ENCODE results near the gene DOCK6.

DOCK6 gene

DNA sequence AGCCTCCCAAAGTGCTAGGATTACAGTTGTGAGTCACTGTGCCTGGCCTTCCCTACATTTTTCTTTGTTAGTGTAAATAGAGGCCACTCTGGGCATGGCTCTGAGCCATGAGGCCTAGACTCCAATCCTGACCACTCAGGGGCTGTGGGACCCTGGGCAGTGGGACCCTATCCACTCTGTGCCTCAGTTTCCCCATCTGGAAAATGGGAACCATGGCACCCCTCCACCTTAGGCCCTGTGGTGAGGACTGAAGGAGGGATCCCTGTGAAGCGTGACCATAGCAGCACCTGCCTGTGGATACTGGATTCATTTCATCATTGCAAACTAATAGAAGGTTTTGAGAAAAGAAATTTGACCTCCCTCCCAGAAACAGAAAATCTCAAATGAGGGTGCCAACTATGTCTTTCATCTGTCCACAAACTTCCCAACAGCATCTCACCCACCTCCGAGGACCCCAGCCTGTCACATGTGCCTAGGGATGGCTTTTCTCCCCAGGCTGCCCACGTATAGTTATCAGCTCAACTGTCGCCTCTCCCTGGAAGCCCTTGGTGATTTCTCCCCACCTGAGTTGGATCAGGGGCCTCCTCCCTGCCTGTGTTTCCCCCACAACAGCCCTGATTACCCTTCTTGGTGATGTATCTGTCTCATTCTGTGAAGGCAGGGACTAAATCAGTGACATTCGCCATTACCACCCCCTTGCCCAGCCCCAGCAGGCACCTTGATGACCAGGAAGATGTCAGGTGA, 17.3 kb downstream of the DOCK6 start:
- DNase-seq (ENCODE audit: low read depth) = no peak
- H3K4me3 ChIP-seq (ENCODE audit: control insufficient read depth, low read depth, low read length) = no peak overlapping the region
- TF ChIP-seq, protein P1, sequence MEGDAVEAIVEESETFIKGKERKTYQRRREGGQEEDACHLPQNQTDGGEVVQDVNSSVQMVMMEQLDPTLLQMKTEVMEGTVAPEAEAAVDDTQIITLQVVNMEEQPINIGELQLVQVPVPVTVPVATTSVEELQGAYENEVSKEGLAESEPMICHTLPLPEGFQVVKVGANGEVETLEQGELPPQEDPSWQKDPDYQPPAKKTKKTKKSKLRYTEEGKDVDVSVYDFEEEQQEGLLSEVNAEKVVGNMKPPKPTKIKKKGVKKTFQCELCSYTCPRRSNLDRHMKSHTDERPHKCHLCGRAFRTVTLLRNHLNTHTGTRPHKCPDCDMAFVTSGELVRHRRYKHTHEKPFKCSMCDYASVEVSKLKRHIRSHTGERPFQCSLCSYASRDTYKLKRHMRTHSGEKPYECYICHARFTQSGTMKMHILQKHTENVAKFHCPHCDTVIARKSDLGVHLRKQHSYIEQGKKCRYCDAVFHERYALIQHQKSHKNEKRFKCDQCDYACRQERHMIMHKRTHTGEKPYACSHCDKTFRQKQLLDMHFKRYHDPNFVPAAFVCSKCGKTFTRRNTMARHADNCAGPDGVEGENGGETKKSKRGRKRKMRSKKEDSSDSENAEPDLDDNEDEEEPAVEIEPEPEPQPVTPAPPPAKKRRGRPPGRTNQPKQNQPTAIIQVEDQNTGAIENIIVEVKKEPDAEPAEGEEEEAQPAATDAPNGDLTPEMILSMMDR (IDR thresholded peaks at IDR 0.05; ENCODE audit: control insufficient read depth, insufficient read depth, low read depth, low read length, missing control alignments) = no peak

DNA sequence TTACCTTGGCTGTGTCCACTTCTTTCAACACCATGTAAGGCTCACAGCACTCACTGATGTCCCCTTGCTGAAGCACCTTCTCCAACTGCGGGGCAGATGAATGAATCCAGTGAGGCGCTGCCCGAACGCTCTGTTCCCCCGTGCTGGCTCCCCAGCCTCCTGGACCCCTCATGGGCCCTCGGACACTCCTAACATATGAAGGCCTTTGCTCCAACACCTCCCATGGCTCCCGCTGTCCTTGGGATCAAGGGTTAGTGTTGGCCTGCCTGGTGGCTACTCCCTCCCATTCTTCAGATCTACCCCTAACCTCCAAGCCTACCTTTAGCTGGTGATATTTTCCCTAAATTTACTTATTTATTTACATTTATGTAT, 18.5 kb downstream of the DOCK6 start:
- DNase-seq (ENCODE audit: low read depth) = no peak
- no peak overlapping the region for H3K4me3 ChIP-seq (ENCODE audit: control insufficient read depth, low read depth, low read length)
- TF ChIP-seq, protein P1 (IDR thresholded peaks at IDR 0.05; ENCODE audit: control insufficient read depth, insufficient read depth, low read depth, low read length, missing control alignments) = no peak

DNA sequence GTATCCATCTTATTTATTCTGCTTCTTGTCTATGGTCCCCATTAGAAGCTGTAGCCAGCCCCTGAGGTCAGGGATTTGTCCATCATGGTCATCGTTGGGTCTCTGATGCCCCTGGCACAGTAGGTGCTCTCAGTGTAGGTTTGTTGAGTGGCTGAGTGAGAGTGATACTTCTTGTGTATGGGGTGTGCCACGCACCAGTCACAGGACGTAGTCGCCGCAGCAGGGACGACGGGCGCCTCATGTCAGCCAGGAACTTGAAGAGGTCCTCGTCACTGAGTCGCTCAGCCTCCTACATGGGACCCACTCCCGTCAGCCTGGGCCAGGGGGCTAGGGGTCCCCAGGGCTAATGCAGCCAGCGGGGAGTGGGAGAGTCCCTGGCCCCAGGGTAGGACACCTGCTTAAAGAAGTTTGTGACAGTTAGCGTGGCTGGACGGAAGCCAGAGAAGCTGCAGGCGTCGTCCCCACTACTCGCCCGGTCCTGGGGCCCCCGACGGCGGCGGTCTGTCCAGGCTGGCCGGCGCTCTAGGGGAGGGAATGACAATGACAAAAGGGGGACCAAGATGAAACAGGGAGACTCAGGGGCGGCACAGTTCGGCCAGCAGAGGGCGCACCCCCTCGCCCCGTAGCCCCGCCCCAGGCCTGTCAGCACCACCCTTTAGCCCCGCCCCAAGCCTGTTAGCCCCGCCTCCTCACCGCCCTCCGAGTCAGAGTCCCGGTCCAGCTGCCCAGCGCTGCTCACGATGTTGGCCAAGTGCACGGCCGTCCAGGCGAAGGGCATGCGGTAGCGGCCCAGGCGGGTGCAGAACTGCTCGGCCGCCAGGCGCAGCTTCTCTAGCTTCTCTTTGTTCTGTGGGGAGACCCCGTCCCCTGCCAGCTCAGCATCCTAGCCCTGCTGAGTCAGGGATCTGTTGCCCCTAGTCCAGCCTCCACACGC, 19.2 kb downstream of the DOCK6 start:
- no peak overlapping the region for H3K4me3 ChIP-seq (ENCODE audit: control insufficient read depth, low read depth, low read length)
- no peak for DNase-seq (ENCODE audit: low read depth)
- TF ChIP-seq, protein P1 (IDR thresholded peaks at IDR 0.05; ENCODE audit: control insufficient read depth, insufficient read depth, low read depth, low read length, missing control alignments) = peak; percentile 62

DNA sequence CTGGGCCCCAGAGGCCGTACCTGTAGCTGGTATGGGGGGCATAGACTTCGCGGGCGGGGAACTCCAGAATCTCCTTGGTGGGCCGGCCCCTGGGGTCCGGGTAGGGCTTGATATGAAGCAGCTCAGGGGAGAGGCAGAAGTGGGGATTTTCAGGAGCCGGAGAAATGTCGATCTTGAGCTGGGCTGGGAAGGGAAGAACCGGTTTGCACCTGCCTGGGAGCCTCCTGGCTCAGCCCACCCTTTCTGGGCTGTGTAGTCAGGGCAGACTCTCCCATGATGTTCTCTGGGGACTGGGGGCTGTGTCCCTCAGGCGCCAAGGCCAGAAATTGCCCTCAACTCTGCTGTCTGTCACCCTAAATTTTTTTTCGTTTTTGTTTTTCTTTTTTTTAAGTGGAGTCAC, 20.3 kb downstream of the DOCK6 start:
- H3K4me3 ChIP-seq (ENCODE audit: control insufficient read depth, low read depth, low read length) = no peak overlapping the region
- TF ChIP-seq, protein P1 (IDR thresholded peaks at IDR 0.05; ENCODE audit: control insufficient read depth, insufficient read depth, low read depth, low read length, missing control alignments) = no peak

DNA sequence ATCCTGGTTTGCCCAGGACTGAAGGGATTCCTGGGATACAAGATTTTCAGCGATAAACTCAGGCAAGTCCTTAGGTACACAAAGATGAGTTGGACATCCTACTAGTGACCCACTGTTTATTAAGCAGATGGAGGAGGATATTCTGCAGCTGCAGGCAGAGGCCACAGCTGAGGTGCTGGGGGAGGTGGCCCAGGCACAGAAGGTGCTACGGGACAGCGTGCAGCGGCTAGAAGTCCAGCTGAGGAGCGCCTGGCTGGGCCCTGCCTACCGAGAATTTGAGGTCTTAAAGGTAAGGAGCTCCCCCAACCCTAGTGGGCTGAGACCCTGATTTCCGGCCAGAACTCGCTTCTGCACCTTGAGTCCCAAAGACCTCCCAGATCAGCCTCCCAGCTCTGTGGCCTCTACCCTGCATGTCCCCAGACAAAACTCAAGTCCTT, 22.3 kb downstream of the DOCK6 start:
- H3K4me3 ChIP-seq (ENCODE audit: control insufficient read depth, low read depth, low read length) = no peak overlapping the region
- DNase-seq (ENCODE audit: low read depth) = no peak
- TF ChIP-seq, protein P1 (IDR thresholded peaks at IDR 0.05; ENCODE audit: control insufficient read depth, insufficient read depth, low read depth, low read length, missing control alignments) = no peak

More for the DNA sequence above, 20.3 kb downstream of the DOCK6 start:
- DNase-seq (ENCODE audit: low read depth) = no peak

DNA sequence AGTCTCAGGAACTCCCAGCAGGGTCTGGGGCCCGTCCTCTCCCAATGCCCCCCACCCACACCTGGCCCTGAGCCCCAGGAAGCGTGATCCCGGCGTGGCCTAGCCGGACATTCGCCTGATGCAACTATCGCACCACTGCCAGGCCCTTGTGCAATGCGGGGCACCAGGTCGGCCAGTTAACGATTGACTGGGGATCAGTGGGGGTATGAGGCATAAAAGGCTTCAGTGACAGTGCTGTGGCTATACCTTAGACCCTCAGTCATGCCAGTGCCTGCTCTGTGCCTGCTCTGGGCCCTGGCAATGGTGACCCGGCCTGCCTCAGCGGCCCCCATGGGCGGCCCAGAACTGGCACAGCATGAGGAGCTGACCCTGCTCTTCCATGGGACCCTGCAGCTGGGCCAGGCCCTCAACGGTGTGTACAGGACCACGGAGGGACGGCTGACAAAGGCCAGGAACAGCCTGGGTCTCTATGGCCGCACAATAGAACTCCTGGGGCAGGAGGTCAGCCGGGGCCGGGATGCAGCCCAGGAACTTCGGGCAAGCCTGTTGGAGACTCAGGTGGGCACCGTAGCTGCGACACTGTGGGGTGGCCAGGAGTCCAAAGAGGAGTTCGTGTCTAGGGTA, 22.8 kb downstream of the DOCK6 start, which contains the start of gene ANGPTL8:
Gene ANGPTL8 (plus strand): TSS at position 243 of the 624 bp plus-strand sequence. CDS start 19 bp downstream, at position 262.
- TF ChIP-seq, protein P1 (IDR thresholded peaks at IDR 0.05; ENCODE audit: control insufficient read depth, insufficient read depth, low read depth, low read length, missing control alignments) = no peak
- no peak within 1 kb of the TSS for H3K4me3 ChIP-seq (ENCODE audit: control insufficient read depth, low read depth, low read length)
- no peak for DNase-seq (ENCODE audit: low read depth)
